Peyer's patch (tissue), 4 donors: ENCODE data around the gene PAGR1.

Experiments
- POLR2A ChIP-seq, 2 donors: fragments of 450-650 bp; IDR thresholded peaks; one replicate each; pipeline ENCODE4 v1.5.1; 2017; ENCODE audit warnings: antibody characterized with exemption in 2 of 2, mild to moderate bottlenecking in 2 of 2, moderate library complexity in 2 of 2
- TF ChIP-seq, protein P1 (sequence below), 6 experiments: fragments of 450-650 bp in 4 of 6; fragments of 200-600 bp in 2 of 6; sonication (generic) in 1 of 6; IDR thresholded peaks; one replicate each; pipeline ENCODE4 v1.5.1; 2017 to 2019; ENCODE audit warnings: antibody characterized with exemption in 6 of 6, mild to moderate bottlenecking in 3 of 6, moderate library complexity in 1 of 6

DNA sequence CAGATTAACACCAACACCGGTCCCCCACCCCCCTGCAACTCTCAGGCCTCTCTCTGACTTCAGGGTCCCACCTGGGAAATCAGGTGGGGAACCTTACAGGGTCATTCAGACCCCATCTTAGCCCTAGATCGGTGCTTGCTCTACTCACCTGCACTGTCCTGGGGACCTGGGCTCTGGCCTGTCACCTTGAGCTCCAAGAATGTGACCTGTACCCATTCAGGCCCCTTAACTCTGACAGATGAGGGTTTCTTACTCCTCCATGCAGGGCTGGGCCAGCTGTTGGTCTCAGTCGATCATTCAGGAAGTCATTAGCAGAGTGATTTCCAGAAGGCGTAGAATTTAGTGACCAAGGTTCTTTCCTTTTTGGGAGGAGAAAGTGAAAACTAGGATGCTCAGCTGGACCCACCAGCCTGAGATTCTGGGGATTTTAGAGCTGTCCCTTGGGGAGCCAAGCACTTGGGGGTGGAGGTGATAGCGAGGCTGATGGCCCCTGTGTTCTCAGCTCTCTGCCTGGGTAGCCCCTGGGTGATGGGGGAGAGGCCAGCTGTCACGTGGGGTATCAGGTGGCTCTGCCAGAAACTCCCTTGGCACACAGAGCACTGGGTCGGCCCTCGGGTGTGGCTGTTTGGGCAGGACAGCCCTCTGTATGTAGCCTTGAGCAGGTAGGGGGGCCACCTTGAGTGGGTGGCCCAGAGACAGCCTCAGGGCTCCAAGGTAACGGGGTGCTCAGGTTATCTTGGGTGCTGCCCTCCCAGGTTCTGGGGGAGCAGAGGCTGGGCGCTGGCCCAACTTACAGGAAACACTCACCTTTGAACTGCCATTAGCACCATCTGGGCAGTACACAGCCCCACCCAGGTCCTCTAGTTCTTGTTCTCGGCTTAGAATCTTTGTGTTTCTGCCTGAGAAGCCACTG, 5.0 kb downstream of the PAGR1 start:
- TF ChIP-seq, protein P1, sequence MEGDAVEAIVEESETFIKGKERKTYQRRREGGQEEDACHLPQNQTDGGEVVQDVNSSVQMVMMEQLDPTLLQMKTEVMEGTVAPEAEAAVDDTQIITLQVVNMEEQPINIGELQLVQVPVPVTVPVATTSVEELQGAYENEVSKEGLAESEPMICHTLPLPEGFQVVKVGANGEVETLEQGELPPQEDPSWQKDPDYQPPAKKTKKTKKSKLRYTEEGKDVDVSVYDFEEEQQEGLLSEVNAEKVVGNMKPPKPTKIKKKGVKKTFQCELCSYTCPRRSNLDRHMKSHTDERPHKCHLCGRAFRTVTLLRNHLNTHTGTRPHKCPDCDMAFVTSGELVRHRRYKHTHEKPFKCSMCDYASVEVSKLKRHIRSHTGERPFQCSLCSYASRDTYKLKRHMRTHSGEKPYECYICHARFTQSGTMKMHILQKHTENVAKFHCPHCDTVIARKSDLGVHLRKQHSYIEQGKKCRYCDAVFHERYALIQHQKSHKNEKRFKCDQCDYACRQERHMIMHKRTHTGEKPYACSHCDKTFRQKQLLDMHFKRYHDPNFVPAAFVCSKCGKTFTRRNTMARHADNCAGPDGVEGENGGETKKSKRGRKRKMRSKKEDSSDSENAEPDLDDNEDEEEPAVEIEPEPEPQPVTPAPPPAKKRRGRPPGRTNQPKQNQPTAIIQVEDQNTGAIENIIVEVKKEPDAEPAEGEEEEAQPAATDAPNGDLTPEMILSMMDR (IDR thresholded peaks at IDR 0.05): no peak
- TF ChIP-seq POLR2A (IDR thresholded peaks at IDR 0.05): peak; percentile 58 to 59
